Measurements from ENCODE around the gene SHANK2. TPM values are rescaled to one million over a fixed set of nuclear protein-coding genes. Genes with fewer than 3 reads are reported as not detected.

Gene SHANK2
- not detected for total RNA-seq

DNA sequence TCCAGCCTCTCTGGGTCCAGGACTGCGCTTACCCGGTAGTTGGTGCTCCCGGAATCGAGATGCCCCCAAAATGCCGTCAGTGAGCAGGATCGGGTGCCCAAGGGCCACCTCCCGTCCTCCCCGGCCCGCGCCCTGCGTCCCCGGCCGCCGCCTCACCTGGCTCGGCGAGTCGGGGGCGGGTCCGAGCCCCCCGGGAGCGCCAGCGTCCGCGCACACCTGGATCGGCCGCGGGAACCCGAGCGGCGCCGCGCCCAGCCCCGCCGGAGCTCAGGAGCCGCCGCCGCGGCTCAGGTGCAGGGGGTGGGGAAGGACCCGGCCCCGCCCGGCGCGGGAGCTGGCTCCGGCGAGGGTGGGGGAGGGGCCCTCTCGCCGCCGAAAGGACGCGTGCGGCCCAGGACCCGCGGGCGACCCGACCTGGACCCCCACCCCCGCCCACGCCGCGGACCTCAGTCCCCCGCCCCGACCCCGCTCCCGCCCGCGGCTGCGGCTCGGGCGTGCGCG, at the start of gene SHANK2:
Gene SHANK2 (minus strand): TSS at position 309 of the 501 bp plus-strand sequence. CDS start 105,251 bp downstream, outside the sequence.
- Mint-ChIP-seq H3K4me3 (no peak within 1 kb of the TSS), H3K36me3 (ENCODE audit: low read depth) (no peaks in the 10 kb centered on the region), H3K4me1 (peaks cover 2% of the 10 kb centered on the region), H3K27ac (no peak within 1 kb of the TSS), H3K27me3 (peaks cover 39% of the 10 kb centered on the region), H3K9me3 (no peaks in the 10 kb centered on the region)
- ChIA-PET CTCF (no interaction called here), POLR2A (no interaction called here)
- no peak for DNase-seq

DNA sequence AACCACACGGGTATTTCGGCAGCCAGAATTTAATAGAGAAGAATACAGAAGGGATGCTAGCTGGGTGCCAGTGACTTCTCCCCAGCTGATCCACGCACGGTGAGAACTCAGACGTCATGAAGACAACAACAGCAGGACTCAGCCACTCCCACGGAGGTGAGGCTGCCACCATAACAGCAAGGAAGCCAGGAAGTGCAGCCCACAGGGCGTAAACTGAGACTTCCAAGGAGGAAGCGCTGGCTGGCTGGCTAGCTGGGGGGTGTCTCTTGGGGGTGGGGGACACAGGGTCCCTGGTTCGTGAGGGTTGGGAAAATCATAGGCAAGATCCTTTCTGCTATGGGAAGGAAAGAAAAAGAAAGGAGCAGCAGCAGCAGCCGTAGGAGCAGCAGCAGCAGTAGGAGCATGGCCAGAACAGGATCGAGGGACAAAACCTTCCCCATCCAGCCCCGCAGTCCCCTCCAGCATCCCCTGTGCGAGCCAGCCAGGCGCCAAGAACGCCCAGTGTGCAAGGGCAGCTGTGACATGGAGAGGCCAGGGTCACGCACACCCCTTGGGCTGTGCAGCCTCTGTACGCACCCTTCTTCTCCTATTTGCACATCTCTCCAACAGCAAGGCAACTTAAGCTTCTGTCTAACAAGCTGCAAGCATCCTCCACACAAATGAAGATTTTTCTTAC, 49.6 kb upstream of the SHANK2 start:
- Mint-ChIP-seq H3K36me3 (ENCODE audit: low read depth) (no peaks in the 10 kb centered on the region), H3K9me3 (no peaks in the 10 kb centered on the region), H3K4me1 (no peaks in the 10 kb centered on the region), H3K4me3 (no peak overlapping the region), H3K27me3 (no peaks in the 10 kb centered on the region), H3K27ac (no peak overlapping the region)
- no peak for DNase-seq
- POLR2A ChIA-PET, result no interaction called here
- CTCF ChIA-PET, result no interaction called here

DNA sequence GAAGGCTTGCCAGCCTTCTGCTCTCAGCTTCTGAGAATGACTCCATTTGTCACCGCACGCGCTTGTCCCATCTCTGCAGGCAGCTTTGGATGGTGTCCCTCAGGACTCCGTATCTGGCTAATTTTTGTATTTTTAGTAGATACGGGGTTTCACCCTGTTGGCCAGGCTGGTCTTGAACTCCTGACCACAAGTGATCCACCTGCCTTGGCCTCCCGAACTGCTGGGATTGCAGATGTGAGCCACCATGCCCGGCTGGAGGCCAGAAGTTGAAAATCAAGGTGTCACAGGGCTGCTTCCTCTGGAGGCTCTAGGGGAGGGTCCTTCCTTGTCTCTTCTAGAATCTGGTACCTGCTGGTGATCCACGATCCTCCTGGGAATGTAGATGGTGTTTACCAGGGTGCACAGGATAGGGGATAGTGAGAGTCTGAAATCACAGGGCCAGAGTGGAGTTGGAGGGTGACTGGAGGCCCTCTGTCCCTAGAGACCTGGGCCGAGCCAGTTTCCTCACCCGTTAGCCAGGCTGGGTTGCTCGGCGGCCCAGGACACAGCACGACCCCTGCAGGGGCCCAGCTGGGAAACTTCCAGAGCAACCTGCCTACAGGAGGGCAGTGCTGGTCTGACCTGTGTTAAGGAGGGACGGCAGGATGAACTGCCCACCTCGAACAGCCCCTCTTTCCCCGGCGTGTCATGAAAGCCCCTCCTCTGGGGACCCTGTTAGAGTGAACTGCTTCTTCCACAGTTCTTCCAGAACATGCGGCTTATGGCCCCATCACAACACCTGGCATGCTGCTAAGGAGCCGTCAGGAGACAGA, 48.9 kb upstream of the SHANK2 start:
- DNase-seq, result no peak
- Mint-ChIP-seq H3K27me3 (no peaks in the 10 kb centered on the region), H3K4me1 (no peaks in the 10 kb centered on the region), H3K9me3 (no peaks in the 10 kb centered on the region), H3K4me3 (no peak overlapping the region), H3K36me3 (ENCODE audit: low read depth) (no peaks in the 10 kb centered on the region), H3K27ac (no peak overlapping the region)
- CTCF ChIA-PET, result no interaction called here
- POLR2A ChIA-PET, result no interaction called here

DNA sequence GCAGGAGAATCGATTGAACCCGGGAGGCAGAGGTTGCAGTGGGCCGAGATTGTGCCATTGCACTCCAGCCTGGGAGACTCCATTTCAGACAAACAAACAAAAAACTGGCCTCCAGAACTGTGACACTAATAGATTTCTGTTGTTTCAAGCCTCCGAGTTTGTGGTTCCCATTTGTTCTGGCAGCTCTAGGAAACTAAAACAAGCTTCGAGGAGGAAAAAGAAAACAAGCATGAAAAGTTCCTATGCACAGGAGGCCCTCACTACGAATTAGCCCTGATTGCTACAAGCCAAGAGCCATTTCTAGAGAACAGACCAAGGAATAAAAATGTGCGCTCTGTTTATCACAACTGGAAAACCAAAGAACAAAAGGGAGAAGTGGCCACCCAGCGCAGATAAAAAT, 47.8 kb upstream of the SHANK2 start:
- Mint-ChIP-seq H3K36me3 (ENCODE audit: low read depth) (no peaks in the 10 kb centered on the region), H3K27ac (no peak overlapping the region), H3K27me3 (no peaks in the 10 kb centered on the region), H3K4me3 (no peak overlapping the region), H3K9me3 (no peaks in the 10 kb centered on the region), H3K4me1 (no peaks in the 10 kb centered on the region)
- DNase-seq, result no peak
- ChIA-PET CTCF (interaction anchor here (0.6 kb wide), 1 partner anchor 32 kb away, joined by 7 read pairs; no protein-coding TSS in a partner anchor), POLR2A (no interaction called here)

DNA sequence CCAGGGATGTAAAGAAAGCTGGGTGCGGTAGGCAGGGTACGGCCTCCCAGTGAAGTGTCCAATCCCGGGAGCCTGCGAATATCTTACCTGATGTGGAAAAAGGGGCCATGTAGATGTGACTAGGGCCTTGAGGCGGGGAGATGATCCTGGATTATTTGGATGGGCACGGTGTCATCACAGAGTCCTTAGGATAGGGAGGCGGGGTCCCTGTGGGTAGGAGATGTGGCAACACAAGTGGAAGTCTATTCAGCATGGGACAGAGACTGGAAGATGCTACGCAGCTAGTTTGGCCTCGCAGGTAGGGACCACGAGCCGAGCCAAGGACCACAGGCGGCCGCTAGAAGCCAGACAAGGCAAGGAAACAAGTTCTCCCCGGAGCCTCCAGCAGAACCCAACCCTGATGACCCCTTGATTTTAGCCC, 46.4 kb upstream of the SHANK2 start:
- Mint-ChIP-seq H3K4me1 (no peaks in the 10 kb centered on the region), H3K4me3 (no peak overlapping the region), H3K36me3 (ENCODE audit: low read depth) (no peaks in the 10 kb centered on the region), H3K9me3 (no peaks in the 10 kb centered on the region), H3K27me3 (no peaks in the 10 kb centered on the region), H3K27ac (no peak overlapping the region)
- POLR2A ChIA-PET, result no interaction called here
- no peak for DNase-seq
- CTCF ChIA-PET, result no interaction called here

DNA sequence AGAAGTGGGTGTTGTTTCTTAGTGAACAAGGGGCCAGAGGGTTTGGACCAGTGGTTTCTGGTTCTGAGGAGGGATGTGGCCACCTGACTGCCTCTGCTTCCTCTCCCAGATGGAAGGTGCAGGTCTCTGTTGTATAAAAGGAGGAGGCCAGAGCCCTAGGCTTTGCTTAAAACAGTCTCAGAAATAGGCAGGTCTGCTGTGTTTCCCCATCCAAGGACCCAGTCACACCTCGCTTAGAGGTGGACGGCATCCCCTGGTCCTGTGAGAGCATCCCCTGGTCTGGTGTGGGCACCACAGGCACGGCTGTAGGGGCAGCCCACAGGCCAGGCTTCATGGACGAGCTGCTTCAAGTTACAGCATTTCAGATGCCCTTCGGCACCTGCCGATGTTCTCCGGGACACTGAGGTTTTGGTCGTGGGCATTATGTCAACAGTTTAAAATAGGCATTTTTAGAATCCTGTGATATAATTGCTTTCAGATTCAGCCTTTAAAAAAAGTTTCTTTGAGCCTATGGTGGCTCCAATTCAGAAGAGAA, 45.7 kb upstream of the SHANK2 start:
- POLR2A ChIA-PET, result no interaction called here
- Mint-ChIP-seq H3K4me1 (no peaks in the 10 kb centered on the region), H3K4me3 (no peak overlapping the region)

DNA sequence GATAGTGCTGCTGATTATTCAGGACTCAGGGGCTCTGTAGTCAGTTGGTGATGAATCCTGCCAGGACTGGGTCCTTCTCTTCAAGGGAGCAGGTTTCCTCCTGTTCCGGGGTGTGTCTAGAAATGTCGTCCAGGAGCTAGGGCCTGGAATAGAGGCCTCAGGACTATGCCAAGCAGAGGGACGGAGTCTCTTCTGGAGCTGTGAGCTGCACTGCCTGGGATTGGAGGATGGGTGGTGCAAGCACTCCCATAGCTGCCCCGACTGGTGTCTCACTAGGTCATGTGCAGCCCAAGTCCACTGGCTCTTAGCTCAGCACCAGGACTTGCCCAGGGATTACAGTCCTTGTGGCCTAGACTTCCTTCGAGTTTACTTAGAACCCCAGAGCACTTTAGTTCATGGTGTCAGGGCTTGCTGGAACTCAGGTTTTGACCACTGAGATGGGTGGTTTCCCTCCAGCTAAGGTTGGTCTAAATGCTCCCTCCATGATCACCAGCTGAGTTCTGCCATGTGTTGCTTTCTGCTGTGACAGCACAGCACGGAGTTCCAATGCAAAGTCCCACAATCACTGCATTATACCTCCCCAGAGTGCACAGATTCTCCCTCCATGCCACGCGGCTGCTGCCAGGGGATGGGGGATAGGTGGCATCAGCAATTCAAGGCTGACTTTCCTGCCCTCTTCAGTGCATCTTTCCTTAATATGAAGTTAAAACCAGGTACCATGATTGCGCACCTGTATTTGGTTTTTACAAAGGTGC, 42.6 kb upstream of the SHANK2 start:
- Mint-ChIP-seq H3K4me3 (no peak overlapping the region), H3K9me3 (peaks cover 15% of the 10 kb centered on the region), H3K36me3 (ENCODE audit: low read depth) (peaks cover 2% of the 10 kb centered on the region), H3K27ac (no peak overlapping the region), H3K27me3 (peaks cover 6% of the 10 kb centered on the region), H3K4me1 (no peaks in the 10 kb centered on the region)
- POLR2A ChIA-PET, result no interaction called here
- CTCF ChIA-PET, result no interaction called here
- DNase-seq, result no peak

More for the DNA sequence above, 45.7 kb upstream of the SHANK2 start:
- Mint-ChIP-seq H3K27ac (no peak overlapping the region), H3K36me3 (ENCODE audit: low read depth) (no peaks in the 10 kb centered on the region), H3K9me3 (no peaks in the 10 kb centered on the region), H3K27me3 (no peaks in the 10 kb centered on the region)
- no peak for DNase-seq
- CTCF ChIA-PET, result no interaction called here

DNA sequence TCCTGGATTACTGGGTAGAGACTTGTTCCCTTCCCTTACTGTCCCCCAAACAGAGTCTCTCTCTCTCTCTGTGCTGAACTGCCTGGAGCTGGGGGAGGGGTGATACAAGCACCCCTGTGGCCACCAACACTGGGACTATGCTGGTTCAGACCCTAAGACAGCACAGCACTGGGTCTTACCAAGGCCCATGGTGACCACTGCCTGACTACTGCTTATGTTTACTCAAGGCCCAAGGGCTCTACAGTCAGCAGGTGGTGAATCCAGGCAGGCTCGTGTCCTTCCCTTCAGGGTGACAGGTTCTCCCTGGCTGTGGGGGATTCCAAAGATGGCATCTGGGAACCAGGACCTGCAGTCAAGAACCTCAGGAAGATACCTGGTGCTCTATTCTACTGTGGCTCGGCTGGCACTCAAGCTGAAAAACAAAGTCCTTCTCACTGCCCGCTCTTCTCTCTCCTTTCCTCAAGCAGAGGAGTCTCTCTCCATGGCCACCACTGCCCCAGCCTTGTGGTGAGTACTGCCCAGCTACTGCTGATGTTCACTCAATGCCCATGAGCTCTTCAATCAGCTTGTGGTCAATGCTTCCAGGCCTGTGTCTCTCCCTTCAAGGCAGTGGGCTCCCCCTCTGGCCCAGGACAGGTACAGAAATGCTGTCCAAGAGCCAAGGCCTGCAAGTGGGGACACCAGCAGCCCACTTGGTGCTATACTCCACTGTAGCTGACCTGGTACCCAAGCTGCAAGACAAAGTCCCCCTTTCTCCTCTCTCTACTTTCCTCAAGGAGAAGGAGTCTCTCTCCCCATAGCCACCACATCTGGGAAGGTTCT, 41.8 kb upstream of the SHANK2 start:
- CTCF ChIA-PET, result no interaction called here
- Mint-ChIP-seq H3K27me3 (peaks cover 6% of the 10 kb centered on the region), H3K9me3 (peaks cover 17% of the 10 kb centered on the region), H3K4me3 (no peak overlapping the region), H3K4me1 (no peaks in the 10 kb centered on the region), H3K36me3 (ENCODE audit: low read depth) (peaks cover 2% of the 10 kb centered on the region), H3K27ac (no peak overlapping the region)
- no peak for DNase-seq
- POLR2A ChIA-PET, result no interaction called here

DNA sequence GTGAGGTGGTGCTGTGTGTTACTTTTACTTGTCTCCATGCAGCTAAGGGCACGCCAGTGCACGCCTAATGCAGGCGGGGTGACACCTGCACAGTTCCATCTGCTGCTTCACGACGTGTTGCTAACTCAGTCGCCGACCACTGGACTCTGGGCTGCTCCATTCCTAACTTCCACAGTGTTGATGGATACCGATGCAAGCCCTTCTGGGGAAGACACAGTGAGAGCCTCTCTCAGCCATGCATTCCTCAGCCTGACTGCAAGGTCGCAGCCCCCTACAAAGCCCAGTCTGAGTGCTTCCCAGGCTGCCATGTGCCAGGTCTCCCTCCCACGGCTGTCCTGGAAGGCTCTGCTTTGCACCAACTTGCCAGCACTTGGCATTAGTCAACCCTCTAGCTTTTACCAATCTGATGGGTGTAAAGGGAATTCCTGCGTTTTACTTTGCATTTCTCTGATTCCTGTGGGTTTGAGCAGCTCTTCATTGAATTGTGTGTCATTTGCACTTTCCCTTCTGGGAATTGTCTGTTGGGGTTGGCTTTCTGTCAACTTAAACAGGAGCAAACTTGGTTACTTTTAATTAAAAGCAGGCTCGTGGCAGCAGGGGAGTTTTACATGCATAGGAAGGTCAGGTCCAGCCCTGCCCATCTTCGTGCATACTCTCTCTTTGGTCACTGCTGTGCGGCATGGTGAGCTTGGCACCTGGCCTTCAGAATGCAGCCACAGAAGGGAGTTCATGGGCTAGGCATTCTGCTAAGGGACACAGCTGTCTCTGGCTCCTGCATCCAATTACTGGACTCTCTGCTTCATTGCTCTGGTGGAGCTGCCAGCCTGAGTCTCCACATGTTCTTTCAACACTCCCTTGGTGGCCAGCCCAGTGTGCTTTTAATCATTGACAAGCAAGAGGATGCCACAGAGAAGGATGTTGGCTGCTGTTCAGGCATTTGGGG, 34.6 kb upstream of the SHANK2 start:
- Mint-ChIP-seq H3K27ac (no peak overlapping the region), H3K27me3 (peaks cover 2% of the 10 kb centered on the region), H3K36me3 (ENCODE audit: low read depth) (peaks cover 2% of the 10 kb centered on the region), H3K4me3 (no peak overlapping the region), H3K9me3 (peaks cover 17% of the 10 kb centered on the region), H3K4me1 (no peaks in the 10 kb centered on the region)
- DNase-seq, result no peak
- ChIA-PET POLR2A (no interaction called here), CTCF (no interaction called here)

DNA sequence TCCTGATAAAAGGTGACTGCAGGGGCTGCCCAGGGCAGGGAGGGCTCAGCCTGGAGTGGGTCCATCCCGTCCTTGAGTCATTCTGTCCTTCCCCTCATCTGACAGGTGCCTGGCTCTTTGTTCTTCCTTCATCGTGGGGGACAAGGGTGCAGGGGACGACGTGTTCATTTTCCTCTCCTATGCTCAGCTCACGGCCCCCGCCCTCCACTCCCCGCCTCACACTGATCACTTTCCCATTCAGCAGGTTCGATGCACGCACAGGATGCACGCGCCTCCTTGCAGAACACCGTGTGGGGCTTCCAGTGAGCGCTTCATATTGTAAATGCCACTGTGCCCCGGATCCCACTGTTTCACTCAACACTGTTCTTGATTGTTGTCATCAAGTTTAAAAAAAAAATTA, 32.7 kb upstream of the SHANK2 start:
- ChIA-PET CTCF (no interaction called here), POLR2A (no interaction called here)
- DNase-seq, result no peak
- Mint-ChIP-seq H3K27ac (no peak overlapping the region), H3K36me3 (ENCODE audit: low read depth) (no peaks in the 10 kb centered on the region), H3K4me3 (no peak overlapping the region), H3K4me1 (no peaks in the 10 kb centered on the region), H3K27me3 (peaks cover 2% of the 10 kb centered on the region), H3K9me3 (peaks cover 2% of the 10 kb centered on the region)

DNA sequence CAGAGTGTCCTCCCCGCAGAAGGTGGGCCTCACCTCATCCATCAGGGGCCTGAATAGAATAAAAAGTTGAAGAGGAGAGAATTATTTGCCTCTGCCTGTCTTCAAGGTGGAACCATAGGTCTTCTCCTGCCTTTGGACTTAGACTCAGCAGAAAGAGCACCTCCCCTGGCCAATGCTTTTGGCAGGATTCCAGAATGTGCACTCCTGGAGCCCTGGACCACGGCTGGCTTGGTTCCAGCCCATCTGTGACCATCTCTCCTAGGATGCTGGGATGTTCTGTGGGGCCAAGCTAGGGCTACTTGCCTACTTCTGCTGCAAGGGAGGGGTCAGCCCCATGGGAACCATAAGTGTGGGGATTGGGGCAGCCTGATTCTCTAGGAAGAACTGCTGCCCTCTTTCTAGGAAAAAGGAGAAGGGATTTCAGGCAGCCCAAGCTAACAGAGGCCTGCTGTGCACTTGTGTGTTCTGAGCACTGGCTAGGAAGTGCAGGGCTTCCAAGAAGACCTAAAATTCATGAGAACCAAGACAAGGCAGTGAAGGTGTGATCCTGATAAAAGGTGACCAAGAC, 32.2 kb upstream of the SHANK2 start:
- H3K27ac Mint-ChIP-seq, result no peak overlapping the region
- no peaks in the 10 kb centered on the region for H3K36me3 Mint-ChIP-seq (ENCODE audit: low read depth)
- peaks cover 2% of the 10 kb centered on the region for H3K27me3 Mint-ChIP-seq
- DNase-seq, result no peak
- POLR2A ChIA-PET, result no interaction called here
- H3K9me3 Mint-ChIP-seq, result no peaks in the 10 kb centered on the region
- H3K4me3 Mint-ChIP-seq, result no peak overlapping the region
- CTCF ChIA-PET, result interaction anchor here (0.5 kb wide), 1 partner anchor 1146 kb away, joined by 5 read pairs; no protein-coding TSS in a partner anchor
- no peaks in the 10 kb centered on the region for H3K4me1 Mint-ChIP-seq

All from activated CD4-positive, alpha-beta T cell treated with anti-CD3 and anti-CD28 coated beads, Interleukin-2, amount 10 ng/mL, durations not matched to agents 7 days and 5 days (primary cell).